HG02763 (cell line): ENCODE measurements around the gene MAP3K13.
"Not testable (repeated sequence)": the region's sequence is repeated elsewhere in the genome, so short reads cannot be mapped to it uniquely, and the experiment has no call there.

Source experiments
- ATAC-seq: cut with Tn5 transposase; IDR thresholded peaks from one replicate; pipeline ENCODE4 v1.9.1; 2021; ENCODE audit warnings: mild to moderate bottlenecking, moderate library complexity; ENCODE audit not compliant: unreplicated experiment

The MAP3K13 gene

GRCh38 chr3:185340751-185341150 is 22.2 kb upstream of the MAP3K13 start:
- no peak for ATAC-seq

- ATAC-seq, result no peak
Measured at GRCh38 chr3:185341616-185342458, 21.1 kb upstream of the MAP3K13 start.

DNA sequence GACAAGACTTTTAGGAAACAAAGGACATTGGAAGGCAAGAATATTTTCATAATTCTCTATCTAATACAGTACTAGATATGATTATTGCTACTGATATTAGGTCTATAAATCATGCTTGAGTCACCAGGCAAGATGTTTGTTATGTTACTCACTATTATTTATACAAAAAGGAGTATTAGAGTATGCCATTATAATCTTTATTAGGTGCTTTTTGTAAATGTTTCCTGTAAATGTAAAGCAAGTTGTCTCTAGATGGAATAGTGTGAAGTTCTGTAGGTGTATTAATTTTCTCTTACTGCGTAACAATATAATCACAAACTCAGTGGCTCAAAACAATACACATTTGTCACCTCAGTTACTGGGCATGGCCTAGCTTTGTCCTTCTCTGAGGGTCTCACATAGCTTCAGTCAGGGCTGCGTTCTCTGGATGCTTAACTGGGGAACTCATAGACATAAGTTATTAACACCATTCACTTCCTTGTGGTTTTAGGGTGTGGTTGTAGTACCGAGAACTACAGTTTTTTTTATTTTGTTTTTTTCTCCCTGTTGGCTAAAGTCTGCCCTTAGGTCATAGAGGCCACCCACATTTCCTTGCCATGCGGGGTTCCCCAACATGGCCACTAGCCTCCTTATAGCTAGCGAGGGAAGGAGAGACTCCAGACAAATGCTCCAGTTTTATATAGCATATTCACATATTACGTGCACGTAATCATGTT is 20.3 kb upstream of the MAP3K13 start:
- ATAC-seq, result no peak

DNA sequence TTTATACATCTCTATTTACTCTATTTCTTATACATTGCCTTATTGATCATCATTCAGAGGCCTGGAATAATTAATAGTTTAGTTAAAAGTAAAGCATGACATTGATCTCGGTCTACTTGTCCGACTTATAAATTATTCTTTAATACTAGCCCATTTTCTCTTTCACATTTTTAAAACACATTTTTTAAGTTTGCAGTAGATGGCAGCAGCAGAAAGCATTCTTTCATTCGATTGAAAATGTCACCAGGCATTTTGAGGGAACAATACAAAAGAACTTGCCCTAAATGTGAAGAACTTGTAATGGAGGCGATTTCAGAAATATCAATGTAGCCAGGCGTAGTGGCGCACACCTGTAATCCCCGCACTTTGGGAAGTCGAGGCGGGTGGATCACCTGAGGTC is 15.5 kb upstream of the MAP3K13 start:
- ATAC-seq, result no peak

- no peak for ATAC-seq
Measured at GRCh38 chr3:185350841-185351240, 12.1 kb upstream of the MAP3K13 start.

- no peak for ATAC-seq
Measured at GRCh38 chr3:185351396-185351795, 11.5 kb upstream of the MAP3K13 start.

DNA sequence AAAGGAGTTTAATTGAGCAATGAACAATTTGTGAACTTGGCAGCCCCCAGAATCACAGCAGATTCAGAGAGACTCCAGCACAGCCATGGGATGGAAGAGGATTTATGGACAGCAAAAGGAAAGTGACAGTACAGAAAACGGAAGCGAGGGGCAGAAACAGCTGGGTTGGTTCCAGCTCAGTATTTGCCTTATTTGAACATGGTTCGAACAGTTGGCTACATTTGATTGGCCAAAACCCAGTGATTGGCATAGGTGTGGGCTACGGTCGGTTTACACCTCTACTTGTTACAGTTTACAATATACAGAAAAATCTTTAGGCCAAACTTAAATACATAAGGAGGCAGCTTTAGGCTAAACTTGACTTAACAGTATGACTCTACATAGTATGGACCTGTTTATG is 9.7 kb upstream of the MAP3K13 start:
- ATAC-seq, result no peak

DNA sequence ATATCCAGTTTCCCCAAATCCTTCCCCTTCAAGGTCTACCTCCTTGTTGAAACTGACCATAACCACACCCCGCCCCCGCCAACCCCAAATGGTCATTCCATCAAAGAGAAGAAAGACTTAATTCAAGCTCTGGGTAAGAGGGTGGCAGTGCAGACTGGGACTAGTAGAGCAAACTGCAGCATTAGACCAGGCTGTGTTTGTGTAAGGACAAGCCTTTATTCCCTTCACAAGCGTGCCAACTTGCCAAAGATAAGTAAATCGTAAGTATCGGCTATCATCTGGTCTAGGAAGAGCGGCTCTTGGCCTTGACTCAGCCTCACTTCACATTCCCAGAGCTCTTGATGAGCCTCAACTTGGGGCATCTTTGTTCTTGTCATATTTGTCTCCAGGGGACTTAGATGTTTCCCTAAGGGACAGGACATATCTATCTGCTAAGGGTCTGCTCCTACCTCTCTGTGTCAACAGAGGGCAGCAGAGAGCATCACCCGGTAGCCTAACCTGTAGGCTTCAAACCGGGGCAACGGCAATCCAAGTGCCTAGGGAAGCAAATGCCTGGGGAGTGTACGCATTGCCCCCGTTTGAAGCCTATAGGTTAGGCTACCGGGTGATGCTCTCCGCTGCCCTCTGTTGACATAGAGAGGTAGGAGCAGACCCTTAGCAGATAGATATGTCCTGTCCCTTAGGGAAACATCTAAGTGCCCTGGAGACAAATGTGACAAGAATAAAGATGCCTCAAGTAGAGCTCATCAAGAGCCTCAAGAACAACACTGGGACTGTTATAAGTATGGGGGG is 8.9 kb upstream of the MAP3K13 start:
- peak; percentile 97 for ATAC-seq

GRCh38 chr3:185356499-185356898 is 6.4 kb upstream of the MAP3K13 start:
- ATAC-seq, result no peak

- ATAC-seq, result no peak
Measured at GRCh38 chr3:185361920-185362319, 1.0 kb upstream of the MAP3K13 start.

GRCh38 chr3:185363662-185364203 is 797 bp downstream of the MAP3K13 start:
- ATAC-seq, result peak; percentile 30

DNA sequence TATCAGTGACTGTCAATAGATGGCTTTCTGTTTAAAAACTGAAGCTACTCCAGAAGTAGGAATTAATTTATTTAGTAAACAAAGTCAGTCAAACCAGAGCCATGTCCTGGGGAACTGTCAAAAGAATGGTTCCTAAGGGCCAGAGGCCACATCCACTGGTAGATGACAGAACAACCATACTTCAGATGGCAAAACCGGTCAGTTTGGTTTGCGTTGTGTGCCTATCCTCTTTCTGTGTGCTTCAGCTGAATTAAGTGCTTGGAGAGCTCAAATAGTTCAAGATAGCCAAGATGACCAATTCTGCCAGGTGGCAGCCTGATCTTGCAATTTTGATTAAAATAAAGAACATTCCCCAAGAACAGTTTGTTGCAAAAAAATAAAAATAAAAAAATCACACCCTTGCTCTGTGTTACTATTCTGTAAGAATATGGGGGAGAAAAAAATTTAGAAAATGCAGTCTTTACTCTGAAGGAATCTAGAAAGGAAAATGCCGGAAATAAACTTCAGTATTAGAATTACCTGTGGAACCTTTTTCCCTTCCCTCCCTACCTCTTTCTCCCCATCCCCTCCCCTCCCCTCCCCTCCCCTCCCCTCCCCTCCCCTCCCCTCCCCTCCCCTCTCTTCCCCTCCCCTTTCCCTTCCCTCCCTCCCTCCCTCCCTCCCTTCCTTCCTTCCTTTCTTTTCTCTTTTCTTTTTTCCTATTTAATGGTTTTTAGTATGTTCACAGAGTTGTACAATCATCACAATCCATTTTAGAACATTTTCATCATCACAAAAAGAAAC is 2.5 kb downstream of the MAP3K13 start:
- ATAC-seq, result no peak

DNA sequence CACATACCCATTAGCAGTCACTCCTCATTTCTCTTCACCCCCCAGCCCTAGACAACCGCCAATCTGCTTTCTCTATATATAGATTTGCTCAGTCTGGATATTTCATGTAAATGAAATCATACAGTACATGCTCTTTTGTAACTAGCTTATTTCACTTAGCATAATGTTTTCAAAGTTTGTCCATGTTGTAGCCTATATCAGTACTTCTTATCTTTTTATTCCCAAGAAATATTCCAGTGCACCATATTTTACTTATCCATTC is 3.1 kb downstream of the MAP3K13 start:
- no peak for ATAC-seq

GRCh38 chr3:185366913-185367312 is 4.0 kb downstream of the MAP3K13 start:
- ATAC-seq, result no peak

DNA sequence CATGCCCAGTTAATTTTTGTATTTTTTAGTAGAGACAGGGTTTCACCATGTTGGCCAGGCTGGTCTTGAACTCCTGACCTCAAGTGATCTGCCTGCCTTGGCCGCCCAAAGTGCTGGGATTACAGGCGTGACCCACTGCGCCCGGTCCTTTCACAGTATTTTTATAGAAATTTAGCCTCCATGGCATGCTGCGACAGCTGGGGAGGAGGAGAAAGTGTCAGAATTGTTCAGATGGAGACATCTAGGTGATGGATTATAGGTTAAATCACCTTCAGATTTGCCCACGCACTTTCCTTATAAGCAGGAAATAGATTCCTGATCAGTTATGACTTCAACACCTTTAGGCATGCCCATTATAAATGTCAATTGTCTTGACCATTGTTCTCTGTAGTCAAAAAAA is 7.4 kb downstream of the MAP3K13 start:
- ATAC-seq, result not testable (repeated sequence)

DNA sequence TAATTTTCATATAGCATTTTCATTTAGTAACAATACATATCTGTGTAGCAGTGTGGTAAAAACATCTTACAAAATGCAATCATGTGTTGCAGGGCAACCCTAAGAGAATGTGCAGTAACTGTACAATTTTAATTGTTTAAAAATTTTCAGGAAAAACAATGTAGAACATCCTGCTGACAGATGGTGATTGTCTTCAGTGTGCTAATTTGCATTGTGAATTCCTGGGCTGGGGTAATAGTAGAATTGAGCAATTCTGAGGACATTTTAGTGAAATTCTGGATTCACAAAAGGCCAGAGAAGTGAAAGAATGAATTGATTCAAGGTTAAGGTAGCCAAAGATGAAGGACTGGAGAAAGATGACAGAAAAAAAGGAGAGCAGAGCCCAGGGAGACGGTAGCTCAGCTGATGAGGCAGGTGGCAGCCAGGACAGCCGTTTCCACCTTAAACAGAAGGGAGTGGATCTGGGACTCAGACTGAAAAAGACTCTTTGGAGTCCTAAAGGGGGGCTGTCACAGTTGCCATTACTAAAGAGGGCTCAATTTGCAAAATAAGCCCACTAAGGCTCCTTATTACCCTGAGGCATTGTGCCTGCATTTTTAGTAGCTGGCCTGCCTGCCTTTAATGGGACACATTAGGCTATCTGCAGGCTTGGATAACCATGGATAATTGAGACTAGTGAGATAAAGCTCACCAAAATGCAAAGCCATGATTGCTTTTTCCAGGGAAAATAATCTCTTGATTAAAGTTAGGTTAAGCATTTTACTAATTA is 8.6 kb downstream of the MAP3K13 start:
- ATAC-seq, result no peak

DNA sequence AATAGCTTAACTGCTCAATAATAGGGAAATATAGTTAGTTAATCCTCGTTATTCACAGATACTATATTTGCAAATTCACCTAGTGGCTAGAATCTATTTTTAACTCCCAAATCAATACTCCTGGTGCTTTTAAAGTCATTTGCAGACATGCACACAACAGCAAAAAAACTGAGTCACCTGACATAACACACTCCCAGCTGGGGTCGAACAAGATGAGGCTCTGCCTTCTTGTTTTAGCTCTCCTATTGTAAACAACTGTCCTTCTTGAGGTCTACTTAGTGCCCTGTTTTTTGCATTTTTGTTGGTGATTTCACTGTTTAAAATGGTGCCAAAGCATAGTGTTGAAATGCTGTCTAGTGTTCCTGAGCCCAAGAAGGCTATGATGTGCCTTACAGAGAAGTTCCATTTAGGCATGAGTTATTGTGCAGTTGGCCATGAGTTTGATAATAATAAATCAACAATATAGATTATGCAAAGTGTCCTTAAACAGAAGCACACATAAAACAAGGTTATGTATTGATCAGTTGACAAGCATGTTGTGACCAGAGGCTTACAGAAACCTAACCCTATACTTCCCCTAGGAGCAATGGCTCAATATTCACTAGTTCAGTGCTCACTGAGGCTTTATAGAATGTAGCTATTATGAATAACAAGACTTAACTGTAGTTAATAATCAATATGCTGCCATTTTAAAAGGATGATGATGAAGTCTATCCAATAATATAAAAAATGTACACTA is 18.6 kb downstream of the MAP3K13 start:
- no peak for ATAC-seq

DNA sequence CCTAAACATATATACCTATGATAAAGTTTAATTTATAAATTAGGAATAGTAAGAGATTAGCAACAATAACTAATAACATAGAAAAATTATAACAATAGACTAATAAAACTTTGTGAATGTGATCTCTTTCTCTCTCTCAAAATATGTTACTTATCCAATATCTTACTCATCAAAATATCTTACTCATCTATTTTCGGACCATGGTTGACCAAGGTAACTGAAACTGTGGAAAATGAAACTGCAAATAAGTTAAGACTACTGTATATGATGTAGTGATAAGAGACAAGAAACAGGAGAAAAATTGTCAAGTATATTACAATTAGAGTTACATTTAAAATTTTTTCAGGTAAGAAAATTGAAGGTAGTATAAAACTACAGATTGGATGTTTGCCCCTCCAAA is 19.2 kb downstream of the MAP3K13 start:
- ATAC-seq, result no peak

- ATAC-seq, result not testable (repeated sequence)
Measured at GRCh38 chr3:185386515-185386914, 23.6 kb downstream of the MAP3K13 start.
